PC-3 (cell line): Measurements from ENCODE around the gene ZNF143. TPM values are rescaled to one million over a fixed set of nuclear protein-coding genes. Genes with fewer than 3 reads are reported as not detected.

Experiments
- ATAC-seq: fragments of 200-7000 bp; cut with Tn5 transposase; 2 replicates; pipeline ENCODE4 v1.9.1; 2020; ENCODE audit warnings: mild to moderate bottlenecking, moderate library complexity
- BruUV-seq: library from RNA; stranded (reverse); fragments of 400-500 nt; replicated peaks from 2 replicates; lab custom pipeline; 2021; lab: Mats Ljungman, UMichigan
- CTCF ChIA-PET: fragments of 300-600 bp; sonication (Branson Sonifier 250); formaldehyde crosslinking; loops from one replicate; lab custom pipeline; 2022; ENCODE audit warnings: antibody characterized with exemption; lab: Charles Lee
- POLR2A ChIA-PET: fragments of 300-600 bp; sonication (Branson Sonifier 250); formaldehyde crosslinking; loops from one replicate; lab custom pipeline; 2022; ENCODE audit warnings: antibody characterized with exemption; ENCODE audit not compliant: unreplicated experiment; lab: Charles Lee
- DNase-seq: peaks from one replicate; pipeline ENCODE4 v3.0.0-alpha.2; 2015
- H2AFZ ChIP-seq: fragments of 300-600 bp; sonication (generic); 2 replicates; pipeline ENCODE4 v1.6.0; 2016; ENCODE audit warnings: antibody characterized with exemption, low read length
- H3F3A ChIP-seq: fragments of 300-600 bp; sonication (generic); one replicate; pipeline ENCODE4 v1.6.0; 2017; ENCODE audit warnings: antibody characterized with exemption, low read length, control low read depth, mild to moderate bottlenecking; ENCODE audit not compliant: unreplicated experiment
- H3K27ac ChIP-seq: fragments of 300-600 bp; sonication (generic); 2 replicates; pipeline ENCODE4 v1.5.1; 2016; ENCODE audit warnings: mild to moderate bottlenecking, low read length
- H3K27me3 ChIP-seq: fragments of 300-600 bp; sonication (generic); 2 replicates; pipeline ENCODE4 v1.6.1; 2016; ENCODE audit warnings: low read length, mixed read lengths
- H3K36me3 ChIP-seq: fragments of 300-600 bp; sonication (generic); 2 replicates; pipeline ENCODE4 v1.6.1; 2016; ENCODE audit warnings: low read depth, mixed run types, low read length, mixed read lengths
- H3K4me1 ChIP-seq: fragments of 300-600 bp; sonication (generic); 2 replicates; pipeline ENCODE4 v1.5.1; 2016; ENCODE audit warnings: low read length; ENCODE audit not compliant: insufficient read depth
- H3K4me2 ChIP-seq: fragments of 300-600 bp; sonication (generic); 2 replicates; pipeline ENCODE4 v1.6.0; 2016; ENCODE audit warnings: low read length
- H3K4me3 ChIP-seq: fragments of 300-600 bp; sonication (generic); 2 replicates; pipeline ENCODE4 v1.5.1; 2016; ENCODE audit warnings: mild to moderate bottlenecking, low read length, mixed read lengths
- H3K79me2 ChIP-seq: fragments of 300-600 bp; sonication (generic); 2 replicates; pipeline ENCODE4 v1.6.1; 2017; ENCODE audit warnings: low read length, mixed read lengths
- H3K9ac ChIP-seq: fragments of 300-600 bp; sonication (generic); 2 replicates; pipeline ENCODE4 v1.6.0; 2016; ENCODE audit warnings: mild to moderate bottlenecking, low read length
- H3K9me2 ChIP-seq: fragments of 300-600 bp; sonication (generic); replicated peaks from 2 replicates; pipeline ENCODE4 v1.6.1; 2016; ENCODE audit warnings: mixed run types, low read length, mixed read lengths
- H3K9me3 ChIP-seq: fragments of 300-600 bp; sonication (generic); 2 replicates; pipeline ENCODE4 v1.6.1; 2016; ENCODE audit warnings: low read length, mixed read lengths
- H4K20me1 ChIP-seq: fragments of 300-600 bp; sonication (generic); 2 replicates; pipeline ENCODE4 v1.6.1; 2016; ENCODE audit warnings: low read length, mixed read lengths
- EZH2 ChIP-seq: fragments of 300-600 bp; sonication (generic); IDR thresholded peaks from one replicate; pipeline ENCODE4 v1.6.1; 2017; ENCODE audit warnings: antibody characterized with exemption, mild to moderate bottlenecking, low read length; ENCODE audit not compliant: unreplicated experiment
- EZH2phosphoT487 ChIP-seq: fragments of 300-600 bp; sonication (generic); IDR thresholded peaks from 2 replicates; pipeline ENCODE4 v1.6.1; 2018; ENCODE audit warnings: mild to moderate bottlenecking, antibody characterized with exemption, low read length, borderline replicate concordance
- intact Hi-C: fragments of 100-400 bp; cut with micrococcal nuclease; formaldehyde crosslinking; loops from 2 replicates; pipeline ENCODE4 v1.9.0; 2023
- total RNA-seq: library from RNA; depleted of rRNA; stranded (reverse); fragments of >200 nt; gene quantifications from 2 replicates; pipeline ENCODE4 v1.2.3, GENCODE V29; 2014
- TF ChIP-seq, protein P1 (sequence below): fragments of 300-600 bp; sonication (generic); conservative IDR thresholded peaks from 2 replicates; pipeline ENCODE4 v1.5.1; 2017; ENCODE audit warnings: antibody characterized with exemption, low read depth, mild to moderate bottlenecking, low read length

ZNF143 gene
- total RNA-seq, 1 experiment from 2014 or later, result 33.9 TPM

DNA sequence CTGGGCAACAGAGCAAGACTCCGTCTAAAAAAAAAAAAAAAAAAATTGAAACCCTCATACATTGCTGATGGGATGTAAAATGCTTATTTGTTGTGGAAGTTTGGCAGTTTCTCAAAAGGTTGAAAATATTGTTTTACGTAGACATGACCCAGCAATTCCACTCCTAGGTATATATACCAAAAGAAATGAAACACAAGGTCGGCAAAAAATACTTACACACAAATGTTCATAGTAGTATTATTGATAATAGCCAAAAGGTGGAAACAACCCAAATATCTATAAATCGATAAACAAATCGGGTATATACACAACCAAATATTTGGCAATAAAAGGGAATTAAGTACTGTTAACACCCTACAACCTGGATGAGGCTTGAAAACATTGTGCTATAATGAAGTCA, 5.1 kb upstream of the ZNF143 start:
- no peak for TF ChIP-seq EZH2phosphoT487
- TF ChIP-seq, protein P1, sequence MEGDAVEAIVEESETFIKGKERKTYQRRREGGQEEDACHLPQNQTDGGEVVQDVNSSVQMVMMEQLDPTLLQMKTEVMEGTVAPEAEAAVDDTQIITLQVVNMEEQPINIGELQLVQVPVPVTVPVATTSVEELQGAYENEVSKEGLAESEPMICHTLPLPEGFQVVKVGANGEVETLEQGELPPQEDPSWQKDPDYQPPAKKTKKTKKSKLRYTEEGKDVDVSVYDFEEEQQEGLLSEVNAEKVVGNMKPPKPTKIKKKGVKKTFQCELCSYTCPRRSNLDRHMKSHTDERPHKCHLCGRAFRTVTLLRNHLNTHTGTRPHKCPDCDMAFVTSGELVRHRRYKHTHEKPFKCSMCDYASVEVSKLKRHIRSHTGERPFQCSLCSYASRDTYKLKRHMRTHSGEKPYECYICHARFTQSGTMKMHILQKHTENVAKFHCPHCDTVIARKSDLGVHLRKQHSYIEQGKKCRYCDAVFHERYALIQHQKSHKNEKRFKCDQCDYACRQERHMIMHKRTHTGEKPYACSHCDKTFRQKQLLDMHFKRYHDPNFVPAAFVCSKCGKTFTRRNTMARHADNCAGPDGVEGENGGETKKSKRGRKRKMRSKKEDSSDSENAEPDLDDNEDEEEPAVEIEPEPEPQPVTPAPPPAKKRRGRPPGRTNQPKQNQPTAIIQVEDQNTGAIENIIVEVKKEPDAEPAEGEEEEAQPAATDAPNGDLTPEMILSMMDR, result no peak
- no peak for TF ChIP-seq EZH2
- CTCF ChIA-PET, result no interaction called here
- intact Hi-C loops, result no loop called here
- no peak overlapping the region for H3K27ac ChIP-seq
- H3K4me2 ChIP-seq, result no peak overlapping the region
- H3K9ac ChIP-seq, result no peak overlapping the region
- H3F3A ChIP-seq, result peaks cover 6% of the 10 kb centered on the region
- no peaks in the 10 kb centered on the region for H3K9me2 ChIP-seq
- no peak overlapping the region for H2AFZ ChIP-seq
- no TSS peak for BruUV-seq
- no peaks in the 10 kb centered on the region for H3K36me3 ChIP-seq
- H3K27me3 ChIP-seq, result no peaks in the 10 kb centered on the region
- H3K4me1 ChIP-seq, result no peaks in the 10 kb centered on the region
- DNase-seq, result no peak
- peaks cover 15% of the 10 kb centered on the region for H3K79me2 ChIP-seq
- H3K9me3 ChIP-seq, result no peaks in the 10 kb centered on the region
- no peak for ATAC-seq
- no peaks in the 10 kb centered on the region for H4K20me1 ChIP-seq
- POLR2A ChIA-PET, result no interaction called here
- H3K4me3 ChIP-seq, result no peak overlapping the region

DNA sequence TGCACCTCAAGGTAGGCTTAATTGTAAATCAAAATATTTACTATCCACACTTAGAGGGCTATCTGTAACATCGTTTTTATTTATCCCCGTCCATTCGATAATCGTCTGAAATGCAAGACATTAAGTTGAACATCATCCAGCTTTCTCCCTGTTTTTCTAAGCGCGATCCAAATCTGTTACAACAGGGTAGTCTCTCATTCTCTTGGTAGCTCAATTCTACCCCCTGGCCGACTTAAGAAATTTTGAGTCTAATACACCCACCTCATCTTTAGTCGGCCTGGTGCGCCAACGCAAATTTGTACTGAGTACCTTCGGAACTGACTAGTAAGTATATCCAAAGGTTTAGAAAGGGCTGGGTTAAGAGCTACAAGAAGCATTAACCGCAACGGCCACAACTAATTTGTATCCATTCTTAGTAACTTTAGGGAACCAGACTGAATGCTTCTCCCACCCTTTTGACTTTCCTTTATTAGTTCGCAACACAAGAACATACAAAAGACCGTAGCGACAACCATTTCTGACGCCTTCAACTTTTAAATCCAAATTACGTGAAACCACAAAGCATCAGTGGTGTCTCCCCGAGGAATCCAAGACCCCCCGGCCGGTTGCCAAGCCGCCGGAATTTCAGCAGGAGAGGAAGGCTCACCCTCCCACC, 1.0 kb upstream of the ZNF143 start:
- H4K20me1 ChIP-seq, result no peaks in the 10 kb centered on the region
- ChIA-PET POLR2A (interaction anchor here (0.5 to 1.2 kb wide), 7 partner anchors 22 to 446 kb away, joined by 3 to 14 read pairs (median 4); partner anchors contain the start of gene WEE1), CTCF (interaction anchor here (0.8 to 1.4 kb wide), 2 partner anchors 47 to 179 kb away, joined by 3 to 5 read pairs; no protein-coding TSS in a partner anchor)
- DNase-seq (peak; percentile 38), ATAC-seq (no peak)
- H3K9me2 ChIP-seq, result no peaks in the 10 kb centered on the region
- H2AFZ ChIP-seq, result peak overlapping the region; percentile 31
- H3K4me3 ChIP-seq, result peak overlapping the region; percentile 79
- TF ChIP-seq, protein P1, result no peak
- no peak for TF ChIP-seq EZH2
- no peak for TF ChIP-seq EZH2phosphoT487
- peaks cover 52% of the 10 kb centered on the region for H3K79me2 ChIP-seq
- peak overlapping the region; percentile 100 for H3K9ac ChIP-seq
- intact Hi-C loops, result loop anchor here (1.0 to 2.0 kb wide), 3 partner anchors 47 to 154 kb away; no protein-coding TSS in a partner anchor
- no peaks in the 10 kb centered on the region for H3K36me3 ChIP-seq
- BruUV-seq, result TSS peak; percentile 85
- H3K4me1 ChIP-seq, result peaks cover 18% of the 10 kb centered on the region
- no peaks in the 10 kb centered on the region for H3K9me3 ChIP-seq
- peak overlapping the region; percentile 90 for H3K27ac ChIP-seq
- no peaks in the 10 kb centered on the region for H3K27me3 ChIP-seq
- peak overlapping the region; percentile 86 for H3K4me2 ChIP-seq
- H3F3A ChIP-seq, result peaks cover 6% of the 10 kb centered on the region
